Ecto neural progenitor cell (in vitro differentiated cells): ENCODE results near the gene RAB10.

Experiments
- DNase-seq: peaks from one replicate; pipeline ENCODE4 v3.0.0-alpha.2; 2018; ENCODE audit warnings: low spot score

RAB10 gene

DNA sequence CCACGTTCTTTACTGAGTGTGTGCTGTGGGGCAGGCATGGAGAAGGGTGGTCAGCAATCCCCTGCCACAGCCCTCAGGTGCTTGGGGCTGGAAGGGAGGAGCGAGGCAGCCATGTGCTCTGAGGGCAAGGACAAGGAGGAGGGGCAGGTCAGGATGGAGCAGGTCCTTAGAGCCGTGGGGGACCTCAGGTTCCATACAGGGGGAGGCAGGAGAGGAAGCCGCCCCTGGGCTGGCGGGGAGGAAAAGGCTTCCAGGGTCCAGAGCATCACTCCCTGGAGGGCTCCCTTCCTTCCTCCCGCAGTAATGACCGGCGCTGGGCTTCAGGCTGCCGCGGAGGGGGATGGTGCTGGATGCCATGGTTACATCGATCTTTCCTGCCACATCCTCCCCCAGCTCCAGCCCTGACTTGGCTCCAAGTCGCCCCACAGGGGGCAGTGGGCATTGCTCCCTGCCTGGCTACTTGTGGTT is 145.6 kb downstream of the RAB10 start:
- DNase-seq: peak; percentile 63

DNA sequence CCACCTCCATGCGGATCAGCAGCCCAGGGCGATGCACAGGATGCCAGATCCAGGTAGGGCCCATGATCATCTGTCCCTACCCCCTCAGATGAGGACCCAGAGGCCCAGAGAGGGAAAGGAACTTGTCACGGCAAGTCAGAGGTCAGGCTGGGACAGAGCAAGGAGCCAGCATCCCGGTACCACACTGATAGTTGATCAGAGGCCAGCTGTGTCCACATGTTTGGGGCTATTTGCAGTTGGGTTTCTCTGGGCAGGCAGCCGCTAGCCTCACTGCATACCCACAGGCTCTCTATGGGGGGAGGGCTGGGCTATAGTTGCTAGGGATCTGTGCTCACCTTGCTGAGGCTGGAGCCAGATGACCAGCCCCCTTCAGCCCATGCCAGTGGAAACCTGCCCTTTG is 148.6 kb downstream of the RAB10 start:
- no peak for DNase-seq

DNA sequence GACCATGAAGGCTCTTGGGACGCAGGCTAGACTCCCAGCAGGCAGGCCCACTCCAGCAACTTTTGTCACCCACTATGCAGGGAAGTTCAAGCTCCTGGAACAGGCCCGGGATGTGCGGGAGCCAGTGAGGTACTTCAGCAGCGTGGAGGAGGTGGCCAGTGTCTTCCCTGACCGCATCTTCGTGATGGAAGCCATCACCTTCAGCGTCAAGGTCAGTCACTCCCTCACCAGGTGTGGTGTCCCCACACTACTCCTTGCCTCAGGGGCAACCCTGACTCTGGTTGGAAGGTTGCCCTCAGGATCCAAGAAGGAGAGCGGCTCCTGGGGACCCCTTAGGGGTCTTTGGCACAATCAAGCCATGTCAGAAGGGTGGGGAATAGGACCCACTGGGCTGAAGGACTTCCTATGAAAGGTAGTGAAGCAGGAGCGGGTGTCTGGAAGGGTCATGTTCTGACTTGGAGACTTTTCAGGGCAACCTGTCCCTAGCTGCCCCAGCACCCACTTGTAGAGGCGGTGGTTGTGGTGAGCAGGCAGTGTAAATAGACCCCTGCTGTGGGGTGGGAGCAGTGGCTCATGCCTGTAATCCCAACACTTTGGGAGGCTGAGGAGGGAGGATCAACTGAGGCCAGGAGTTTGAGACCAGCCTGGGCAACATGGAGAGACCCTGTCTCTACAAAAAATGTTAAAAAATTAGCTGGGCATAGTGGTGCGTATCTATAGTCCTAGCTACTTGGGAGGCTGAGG is 149.2 kb downstream of the RAB10 start:
- DNase-seq: no peak

DNA sequence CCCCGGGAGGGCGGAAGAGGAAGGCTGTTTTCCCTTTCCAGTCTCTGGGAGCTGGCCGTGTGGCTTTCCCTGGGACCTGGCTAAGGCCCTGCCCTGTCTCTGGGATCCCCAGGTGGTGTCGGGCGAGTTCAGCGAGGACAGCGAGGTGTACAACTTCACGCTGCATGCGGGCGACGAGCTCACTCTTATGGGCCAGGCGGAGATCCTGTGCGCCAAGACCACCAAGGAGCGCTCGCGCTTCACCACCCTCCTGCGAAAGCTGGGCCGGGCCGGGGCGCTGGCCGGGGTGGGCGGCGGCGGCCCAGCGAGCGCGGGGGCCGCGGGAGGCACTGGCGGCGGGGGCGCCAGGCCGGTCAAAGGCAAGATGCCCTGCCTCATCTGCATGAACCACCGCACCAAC is 150.2 kb downstream of the RAB10 start:
- DNase-seq: no peak

DNA sequence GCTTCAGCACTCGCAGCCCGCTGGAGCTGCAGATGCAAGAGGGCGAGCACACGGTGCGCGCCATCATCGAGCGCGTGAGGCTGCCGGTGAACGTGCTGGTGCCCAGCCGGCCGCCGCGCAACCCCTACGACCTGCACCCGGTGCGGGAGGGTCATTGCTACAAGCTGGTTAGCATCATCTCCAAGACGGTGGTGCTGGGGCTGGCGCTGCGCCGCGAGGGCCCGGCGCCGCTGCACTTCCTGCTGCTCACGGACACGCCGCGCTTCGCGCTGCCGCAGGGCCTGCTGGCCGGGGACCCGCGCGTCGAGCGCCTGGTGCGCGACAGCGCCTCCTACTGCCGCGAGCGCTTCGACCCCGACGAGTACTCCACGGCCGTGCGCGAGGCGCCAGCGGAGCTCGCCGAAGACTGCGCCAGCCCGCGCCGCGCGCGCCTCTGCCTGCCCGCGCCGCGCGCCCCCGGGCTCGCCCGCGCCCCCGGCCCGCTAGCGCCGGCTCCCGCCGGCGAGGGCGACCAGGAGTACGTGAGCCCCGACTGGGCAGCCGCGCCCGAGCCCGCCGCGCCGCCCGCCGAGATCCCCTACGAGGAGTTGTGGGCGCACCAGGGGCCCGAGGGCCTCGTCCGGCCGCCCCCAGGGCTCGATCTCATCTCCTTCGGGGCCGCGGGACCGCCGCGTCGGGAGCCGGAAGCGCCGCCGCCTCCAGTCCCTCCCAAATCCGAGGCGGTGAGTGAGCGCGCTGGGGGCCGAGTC is 150.8 kb downstream of the RAB10 start:
- DNase-seq: peak; percentile 89

DNA sequence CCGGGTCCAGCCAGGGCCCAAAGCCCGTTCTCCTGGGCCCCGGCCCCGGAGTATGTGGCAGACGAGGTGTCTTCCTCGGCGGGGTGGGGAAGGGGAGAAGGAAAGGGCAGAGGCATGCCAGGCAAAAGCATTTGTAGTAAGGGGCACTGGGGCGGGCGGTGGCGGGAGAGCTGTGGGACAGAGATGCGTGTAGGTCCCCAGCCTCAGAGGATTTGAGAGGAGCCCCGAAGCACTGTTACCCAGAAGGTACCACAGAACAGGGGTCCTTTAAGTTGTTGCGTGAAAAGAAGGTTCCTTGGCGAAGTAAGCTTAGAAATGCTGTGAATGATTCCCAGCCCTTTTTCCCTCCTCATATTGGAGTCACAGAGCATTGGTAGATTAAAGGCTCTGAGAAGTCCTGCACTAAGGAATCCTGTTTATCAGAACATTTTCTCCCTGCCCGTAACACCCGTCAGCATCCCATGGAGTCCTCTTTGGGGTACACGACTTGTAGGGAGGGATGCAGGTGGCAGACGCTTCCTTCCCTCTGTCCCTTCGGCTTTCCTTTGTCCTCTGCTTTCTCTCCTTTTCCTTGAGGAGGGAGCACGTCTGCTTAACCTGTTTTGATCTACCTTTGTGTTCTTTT is 151.5 kb downstream of the RAB10 start:
- no peak for DNase-seq

DNA sequence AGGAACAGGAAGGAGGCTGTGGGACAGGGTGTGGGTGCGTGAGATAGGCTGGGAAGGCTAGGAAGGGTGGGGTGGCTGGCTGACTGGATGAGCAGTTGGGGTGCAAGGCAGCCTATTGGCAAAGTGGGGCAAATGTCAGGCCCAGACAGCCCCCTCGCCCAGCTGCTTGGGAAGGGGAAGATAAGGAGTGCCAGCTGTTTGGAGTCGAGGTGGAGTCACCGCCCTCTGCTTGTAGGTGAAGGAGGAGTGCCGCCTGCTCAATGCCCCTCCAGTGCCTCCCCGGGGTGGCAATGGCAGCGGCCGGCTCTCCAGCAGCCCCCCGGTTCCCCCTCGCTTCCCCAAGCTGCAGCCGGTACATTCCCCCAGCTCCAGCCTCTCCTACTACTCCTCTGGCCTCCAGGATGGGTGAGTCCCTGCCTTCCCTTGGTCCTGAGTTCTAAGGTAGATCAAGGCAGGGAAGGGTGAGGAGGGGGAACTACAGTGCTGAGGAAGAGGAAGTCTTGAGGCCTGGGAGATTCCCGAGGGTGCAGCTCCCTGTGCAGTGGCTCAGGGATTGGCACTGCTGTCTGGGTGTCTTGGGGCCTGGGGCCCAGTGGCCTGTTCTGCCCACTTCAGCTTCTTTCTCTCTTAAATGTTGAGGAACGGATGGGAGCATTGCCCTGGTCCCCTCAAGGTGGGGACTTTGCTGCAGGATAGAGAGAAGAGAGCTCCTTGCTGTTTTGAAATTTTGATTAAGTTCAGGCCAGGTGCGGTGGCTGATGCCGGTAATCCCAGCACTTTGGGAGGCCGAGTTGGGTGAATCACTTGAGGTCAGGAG is 152.3 kb downstream of the RAB10 start:
- DNase-seq: no peak
